SJCRH30 (cell line): ENCODE results near the gene HSF2. TPM values are rescaled to one million over a fixed set of nuclear protein-coding genes. Genes with fewer than 3 reads are reported as not detected.
"Not testable (repeated sequence)": the region's sequence is repeated elsewhere in the genome, so short reads cannot be mapped to it uniquely, and the experiment has no call there.

Experiments
- DNase-seq, 2 experiments: peaks; one replicate each; pipeline ENCODE4 v3.0.0-alpha.2; 2015 to 2020
- H3K27ac ChIP-seq: fragments of 250-450 bp; sonication (Bioruptor Pico); 2 replicates; pipeline ENCODE4 v1.5.1; 2020; ENCODE audit warnings: mild to moderate bottlenecking, moderate library complexity
- H3K27me3 ChIP-seq: fragments of 250-450 bp; sonication (Bioruptor Pico); 2 replicates; pipeline ENCODE4 v1.5.1; 2020; ENCODE audit warnings: mild to moderate bottlenecking, moderate library complexity
- H3K36me3 ChIP-seq: fragments of 250-450 bp; sonication (Bioruptor Pico); 2 replicates; pipeline ENCODE4 v1.5.1; 2020; ENCODE audit warnings: mild to moderate bottlenecking, moderate library complexity
- H3K4me1 ChIP-seq: fragments of 250-450 bp; sonication (Bioruptor Pico); 2 replicates; pipeline ENCODE4 v1.5.1; 2020; ENCODE audit warnings: mild to moderate bottlenecking, moderate library complexity
- H3K4me3 ChIP-seq: fragments of 250-450 bp; sonication (Bioruptor Pico); 2 replicates; pipeline ENCODE4 v1.5.1; 2020; ENCODE audit warnings: mild to moderate bottlenecking, moderate library complexity
- H3K9me3 ChIP-seq: fragments of 250-450 bp; sonication (Bioruptor Pico); replicated peaks from 2 replicates; pipeline ENCODE4 v1.5.1; 2020; ENCODE audit warnings: mild to moderate bottlenecking, moderate library complexity
- total RNA-seq: library from RNA; depleted of rRNA; stranded (reverse); fragments of >200 nt; shearing (Covaris generic); gene quantifications from 2 replicates; pipeline ENCODE4 v1.2.3, GENCODE V29; 2014; rRNA removed

HSF2 gene
- total RNA-seq, 1 experiment from 2014 or later: 49.6 TPM

GRCh38 chr6:122458087-122458486, 58.6 kb downstream of the HSF2 start:
- no peak for DNase-seq
- Histone ChIP-seq H3K27me3 (no peaks in the 10 kb centered on the region), H3K4me3 (no peak overlapping the region), H3K9me3 (no peaks in the 10 kb centered on the region), H3K27ac (no peak overlapping the region), H3K4me1 (no peaks in the 10 kb centered on the region), H3K36me3 (peaks cover 32% of the 10 kb centered on the region)

DNA sequence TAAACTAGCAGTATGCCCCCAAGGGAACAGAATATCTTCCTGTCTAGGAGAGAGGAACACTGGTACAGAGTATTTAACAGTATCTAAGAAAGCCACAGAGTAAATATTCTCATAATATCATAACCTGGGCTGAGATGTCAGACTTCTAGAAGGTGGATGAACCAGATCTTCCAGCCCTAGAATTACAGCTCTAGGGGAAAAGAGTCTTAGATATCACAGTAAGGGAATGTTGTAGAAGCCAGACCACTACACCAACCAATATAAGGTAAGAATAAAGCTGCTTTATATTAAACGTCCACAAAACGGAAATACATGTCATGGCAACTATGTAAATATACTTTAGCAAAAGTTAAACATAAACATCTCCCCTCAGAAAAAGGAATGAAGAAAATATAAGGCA, 59.8 kb downstream of the HSF2 start:
- Histone ChIP-seq H3K9me3 (no peaks in the 10 kb centered on the region), H3K36me3 (peaks cover 21% of the 10 kb centered on the region), H3K4me1 (no peaks in the 10 kb centered on the region), H3K27ac (no peak overlapping the region), H3K4me3 (no peak overlapping the region), H3K27me3 (no peaks in the 10 kb centered on the region)
- DNase-seq: no peak

GRCh38 chr6:122459865-122460416, 60.5 kb downstream of the HSF2 start:
- not testable (repeated sequence) for H3K4me3 ChIP-seq, DNase-seq, H3K9me3 ChIP-seq, H3K27me3 ChIP-seq, H3K4me1 ChIP-seq, H3K27ac ChIP-seq
- peaks cover 21% of the 10 kb centered on the region for H3K36me3 ChIP-seq

DNA sequence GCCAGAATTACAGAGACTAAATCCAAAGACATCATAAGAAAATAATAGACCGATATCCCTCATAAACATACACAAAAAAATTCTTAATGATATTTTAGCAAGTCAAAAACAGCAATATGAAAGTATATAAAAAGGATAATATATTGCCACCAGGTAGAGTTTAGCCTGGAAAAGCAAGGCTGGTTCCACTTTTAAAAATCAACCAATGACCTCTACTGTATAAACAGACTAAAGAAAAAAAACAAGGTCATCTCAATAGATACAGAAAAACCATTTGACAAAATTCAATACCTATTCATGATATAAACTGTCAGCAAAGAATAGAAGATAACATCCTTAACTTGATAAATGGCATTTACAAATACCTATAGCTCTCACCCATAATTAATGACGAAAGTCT, 62.4 kb downstream of the HSF2 start:
- H3K36me3 ChIP-seq: peaks cover 11% of the 10 kb centered on the region

GRCh38 chr6:122471107-122472021, 71.9 kb downstream of the HSF2 start, which contains the start of gene SERINC1:
TSS of gene SERINC1 (minus strand) at chr6:122471807. CDS start at chr6:122471737, 70 bp downstream.
- DNase-seq: peak; percentile 89 to 94
- Histone ChIP-seq H3K27ac (peak within 1 kb of the TSS; percentile 86), H3K4me3 (peak within 1 kb of the TSS; percentile 84), H3K9me3 (no peaks in the 10 kb centered on the region), H3K4me1 (no peaks in the 10 kb centered on the region), H3K27me3 (no peaks in the 10 kb centered on the region), H3K36me3 (no peaks in the 10 kb centered on the region)

More for the DNA sequence above, 62.4 kb downstream of the HSF2 start:
- H3K4me3 ChIP-seq: no peak overlapping the region
- H3K4me1 ChIP-seq: no peaks in the 10 kb centered on the region
- no peaks in the 10 kb centered on the region for H3K27me3 ChIP-seq
- H3K9me3 ChIP-seq: no peaks in the 10 kb centered on the region
- no peak overlapping the region for H3K27ac ChIP-seq
- DNase-seq: no peak

DNA sequence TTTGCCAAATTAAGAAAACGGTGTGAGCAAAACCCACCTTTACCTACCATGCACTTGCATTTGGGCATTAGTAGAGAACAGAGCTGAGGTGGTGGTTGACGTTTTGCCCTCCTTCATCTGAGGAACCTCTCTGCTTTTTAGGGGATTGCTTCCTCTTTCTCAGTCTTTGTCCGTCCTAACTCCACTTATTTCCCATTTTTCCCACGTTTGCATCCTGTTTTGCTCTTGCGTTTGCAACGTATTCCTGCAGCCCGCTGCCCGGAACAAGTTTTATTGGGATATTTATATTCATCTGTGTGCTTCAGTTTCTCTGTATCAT, 72.5 kb downstream of the HSF2 start:
- Histone ChIP-seq H3K4me3 (peak overlapping the region; percentile 84), H3K27ac (peak overlapping the region; percentile 86), H3K36me3 (no peaks in the 10 kb centered on the region), H3K27me3 (no peaks in the 10 kb centered on the region), H3K4me1 (no peaks in the 10 kb centered on the region), H3K9me3 (no peaks in the 10 kb centered on the region)
- no peak for DNase-seq

DNA sequence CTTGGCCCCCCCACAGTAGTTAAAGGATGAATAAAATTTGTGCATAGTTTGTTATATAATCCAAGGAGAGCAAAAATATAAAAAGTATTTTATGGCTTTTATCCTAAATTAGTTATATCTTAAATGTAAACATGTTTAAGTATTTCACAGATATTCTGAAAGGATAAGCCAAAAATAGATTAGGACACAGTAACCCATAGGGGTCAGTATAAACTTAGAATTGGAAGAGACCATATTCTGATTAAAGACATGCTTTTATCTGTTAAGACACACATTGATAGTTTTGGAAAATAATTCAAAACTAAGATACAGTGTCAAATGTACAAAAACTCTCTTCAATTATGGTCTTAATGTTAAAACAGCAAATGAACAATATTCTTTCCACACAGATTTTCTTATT, 76.7 kb downstream of the HSF2 start:
- DNase-seq: peak in 1 of 2 experiments; percentile 39
- no peaks in the 10 kb centered on the region for H3K9me3 ChIP-seq
- H3K4me1 ChIP-seq: no peaks in the 10 kb centered on the region
- no peak overlapping the region for H3K27ac ChIP-seq
- no peak overlapping the region for H3K4me3 ChIP-seq
- H3K36me3 ChIP-seq: no peaks in the 10 kb centered on the region
- no peaks in the 10 kb centered on the region; the same call in 1 of the 2 replicates for H3K27me3 ChIP-seq

- no peak for DNase-seq
- H3K4me3 ChIP-seq: no peak overlapping the region
- no peaks in the 10 kb centered on the region for H3K36me3 ChIP-seq
- H3K27ac ChIP-seq: no peak overlapping the region
- no peaks in the 10 kb centered on the region for H3K9me3 ChIP-seq
- no peaks in the 10 kb centered on the region; the same call in 1 of the 2 replicates for H3K27me3 ChIP-seq
- H3K4me1 ChIP-seq: no peaks in the 10 kb centered on the region
Observed at GRCh38 chr6:122482750-122483080, 83.3 kb downstream of the HSF2 start.

Other genes starting within 250 kb of the HSF2 start
- gene SERINC1, start 72.2 kb downstream of the HSF2 start, total RNA-seq: 76.7 and 79.5 TPM in 2 replicates
- 7.4 and 10.0 TPM in 2 replicates for gene PKIB, start 210.8 kb downstream of the HSF2 start, total RNA-seq